ENCODE measurements around the gene FYN. TPM values are rescaled to one million over a fixed set of nuclear protein-coding genes. Genes with fewer than 3 reads are reported as not detected.
A peak's percentile ranks its signal among the peaks of the same experiment; 100 is the strongest.

FYN gene
- total and polyA plus RNA-seq, 4 experiments from 2014 or later, result 338 to 713 (median 564) TPM

GRCh38 chr6:111846066-111846465, 27.2 kb downstream of the FYN start:
- Histone ChIP-seq H3K9me3 (ENCODE audit: control insufficient read depth in 1 of 2, low read length in 2 of 2) (no peaks in the 10 kb centered on the region), H3K27ac (ENCODE audit: low read depth, low read length) (peak overlapping the region; percentile 54), H3K27me3 (ENCODE audit: insufficient read depth, low read length) (no peaks in the 10 kb centered on the region), H3K4me3 (ENCODE audit: low read length in 2 of 2) (no peak overlapping the region), H3K4me1 (ENCODE audit: insufficient read depth, low read length) (peaks cover 100% of the 10 kb centered on the region), H3K36me3 (ENCODE audit: insufficient read depth, low read length) (no peaks in the 10 kb centered on the region)
- ChIA-PET POLR2A (ENCODE audit: partially characterized antibody) (interaction anchor here (0.8 to 5.6 kb wide), 9 partner anchors 9 to 150 kb away, joined by 3 to 64 read pairs (median 5); no protein-coding TSS in a partner anchor), CTCF (ENCODE audit: partially characterized antibody) (interaction anchor here (1.0 to 2.7 kb wide), 5 partner anchors 13 to 86 kb away, joined by 3 to 10 read pairs (median 3); partner anchors contain the start of gene FYN)
- Mint-ChIP-seq H3K9me3 (peaks cover 0 to 3% (median 0%) of the 10 kb centered on the region in 8 donors), H3K36me3 (peaks cover 4 to 35% of the 10 kb centered on the region in 2 donors), H3K27ac (peak overlapping the region in 1 of 7 donors; percentile 78), H3K4me3 (peak overlapping the region in 6 of 8 donors; percentile 26 to 79 (median 70)), H3K4me1 (peaks cover 23 to 61% (median 41%) of the 10 kb centered on the region in 4 donors), H3K27me3 (no peaks in the 10 kb centered on the region)
- no peak for DNase-seq
- intact Hi-C loops (cut with micrococcal nuclease), result loop anchor here (1.0 kb wide), 3 partner anchors 9 to 95 kb away; partner anchors contain the start of gene FYN

DNA sequence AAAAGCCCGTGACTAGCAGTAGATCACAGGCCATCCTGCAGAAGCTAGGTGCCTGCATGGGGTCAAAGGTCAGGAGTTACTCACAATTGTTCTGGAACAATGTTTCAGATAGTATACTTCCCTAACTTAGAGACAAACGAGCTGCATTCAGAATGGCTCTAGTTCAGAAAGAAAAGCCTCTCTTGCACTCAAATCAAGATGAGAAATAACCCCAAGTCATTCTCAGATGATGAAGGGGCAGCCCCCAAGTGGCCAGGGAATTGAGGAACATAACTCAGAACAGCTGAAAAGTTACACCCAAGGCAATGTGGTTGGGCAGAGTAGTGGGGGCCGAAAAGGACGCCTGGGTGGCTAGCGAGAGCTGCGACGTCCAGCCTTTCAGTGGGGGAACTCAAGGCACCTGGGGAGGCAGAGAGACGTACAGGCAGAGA, 27.8 kb downstream of the FYN start:
- Histone ChIP-seq H3K27ac (ENCODE audit: low read depth, low read length) (peak overlapping the region; percentile 54), H3K4me3 (ENCODE audit: low read length in 2 of 2) (no peak overlapping the region), H3K9me3 (ENCODE audit: control insufficient read depth in 1 of 2, low read length in 2 of 2) (no peaks in the 10 kb centered on the region), H3K4me1 (ENCODE audit: insufficient read depth, low read length) (peaks cover 100% of the 10 kb centered on the region), H3K36me3 (ENCODE audit: insufficient read depth, low read length) (no peaks in the 10 kb centered on the region), H3K27me3 (ENCODE audit: insufficient read depth, low read length) (no peaks in the 10 kb centered on the region)
- H3K27me3 Mint-ChIP-seq, result no peaks in the 10 kb centered on the region
- POLR2A ChIA-PET (ENCODE audit: partially characterized antibody), result interaction anchor here (0.8 to 5.6 kb wide), 10 partner anchors 9 to 151 kb away, joined by 3 to 64 read pairs (median 6); no protein-coding TSS in a partner anchor
- DNase-seq, result no peak
- H3K9me3 Mint-ChIP-seq, result peaks cover 0 to 3% (median 0%) of the 10 kb centered on the region in 8 donors
- H3K27ac Mint-ChIP-seq, result no peak overlapping the region
- CTCF ChIA-PET (ENCODE audit: partially characterized antibody), result interaction anchor here (0.7 to 2.7 kb wide), 8 partner anchors 12 to 163 kb away, joined by 3 to 10 read pairs (median 3); partner anchors contain the start of gene FYN
- peak overlapping the region in 6 of 8 donors; percentile 17 to 79 (median 50) for H3K4me3 Mint-ChIP-seq
- intact Hi-C loops (cut with micrococcal nuclease), result no loop called here
- peaks cover 4 to 35% of the 10 kb centered on the region in 2 donors for H3K36me3 Mint-ChIP-seq
- H3K4me1 Mint-ChIP-seq, result peaks cover 16 to 55% (median 35%) of the 10 kb centered on the region in 4 donors

DNA sequence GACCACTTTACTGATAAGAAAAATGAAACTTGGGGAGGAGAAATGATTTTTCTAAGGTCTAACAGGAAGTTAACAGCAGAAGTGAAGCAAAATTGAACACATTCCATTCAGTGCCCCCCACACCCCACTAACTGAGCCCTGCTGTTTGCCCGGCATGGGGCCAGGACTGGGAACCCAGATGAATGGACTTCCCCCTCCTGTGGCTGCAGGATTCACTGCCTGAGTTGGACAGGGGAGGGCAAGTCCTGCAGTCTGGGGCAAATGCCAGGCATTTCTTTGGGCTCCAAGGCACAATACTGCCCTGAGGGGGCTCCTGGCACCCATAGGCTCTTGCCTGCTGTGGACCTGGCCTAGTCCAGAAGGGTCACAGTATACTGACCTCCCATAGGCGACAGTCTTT, 28.3 kb downstream of the FYN start:
- H3K27ac Mint-ChIP-seq, result no peak overlapping the region
- DNase-seq, result no peak
- peaks cover 0 to 3% (median 0%) of the 10 kb centered on the region in 8 donors for H3K9me3 Mint-ChIP-seq
- Histone ChIP-seq H3K9me3 (ENCODE audit: control insufficient read depth in 1 of 2, low read length in 2 of 2) (no peaks in the 10 kb centered on the region), H3K27me3 (ENCODE audit: insufficient read depth, low read length) (no peaks in the 10 kb centered on the region), H3K36me3 (ENCODE audit: insufficient read depth, low read length) (no peaks in the 10 kb centered on the region), H3K4me1 (ENCODE audit: insufficient read depth, low read length) (peaks cover 100% of the 10 kb centered on the region), H3K27ac (ENCODE audit: low read depth, low read length) (peak overlapping the region; percentile 54), H3K4me3 (ENCODE audit: low read length in 2 of 2) (no peak overlapping the region)
- intact Hi-C loops (cut with micrococcal nuclease), result no loop called here
- ChIA-PET POLR2A (ENCODE audit: partially characterized antibody) (interaction anchor here (0.8 to 5.6 kb wide), 16 partner anchors 12 to 151 kb away, joined by 3 to 64 read pairs (median 8); no protein-coding TSS in a partner anchor), CTCF (ENCODE audit: partially characterized antibody) (interaction anchor here (0.7 to 2.7 kb wide), 10 partner anchors 20 to 164 kb away, joined by 3 to 11 read pairs (median 4); partner anchors contain the start of gene FYN)
- peak overlapping the region in 5 of 8 donors; percentile 49 to 79 (median 67) for H3K4me3 Mint-ChIP-seq
- peaks cover 11 to 55% (median 32%) of the 10 kb centered on the region in 4 donors for H3K4me1 Mint-ChIP-seq
- H3K36me3 Mint-ChIP-seq, result peaks cover 4 to 30% of the 10 kb centered on the region in 2 donors
- no peaks in the 10 kb centered on the region for H3K27me3 Mint-ChIP-seq

DNA sequence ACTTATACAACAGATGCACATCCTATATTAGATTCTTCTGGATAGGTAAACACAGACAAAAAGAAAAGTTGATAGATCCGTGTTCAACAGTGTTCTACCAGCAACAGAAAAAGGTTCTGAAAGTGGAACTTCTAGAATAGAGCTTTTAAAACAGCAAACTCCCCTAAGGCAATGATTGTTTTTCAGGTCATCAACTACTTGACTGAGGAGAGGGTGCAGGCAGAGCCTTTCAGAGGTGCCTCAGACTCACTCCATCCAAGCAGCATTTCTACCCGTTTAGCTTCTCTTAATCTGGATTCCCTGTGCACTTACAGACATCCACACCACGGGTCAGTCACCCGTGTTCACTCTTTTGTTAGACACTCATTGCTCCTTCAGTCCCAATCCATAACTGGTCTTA, 28.9 kb downstream of the FYN start:
- Mint-ChIP-seq H3K9me3 (peaks cover 0 to 3% (median 0%) of the 10 kb centered on the region in 8 donors), H3K27ac (no peak overlapping the region), H3K36me3 (peaks cover 4 to 26% of the 10 kb centered on the region in 2 donors), H3K4me3 (peak overlapping the region in 5 of 8 donors; percentile 49 to 79 (median 67)), H3K27me3 (no peaks in the 10 kb centered on the region), H3K4me1 (peaks cover 6 to 55% (median 30%) of the 10 kb centered on the region in 4 donors)
- no peak for DNase-seq
- Histone ChIP-seq H3K4me1 (ENCODE audit: insufficient read depth, low read length) (peaks cover 100% of the 10 kb centered on the region), H3K4me3 (ENCODE audit: low read length in 2 of 2) (peak overlapping the region in 1 of 2 donors; percentile 14), H3K36me3 (ENCODE audit: insufficient read depth, low read length) (no peaks in the 10 kb centered on the region), H3K27me3 (ENCODE audit: insufficient read depth, low read length) (no peaks in the 10 kb centered on the region), H3K27ac (ENCODE audit: low read depth, low read length) (peak overlapping the region; percentile 54), H3K9me3 (ENCODE audit: control insufficient read depth in 1 of 2, low read length in 2 of 2) (no peaks in the 10 kb centered on the region)
- intact Hi-C loops (cut with micrococcal nuclease), result no loop called here
- POLR2A ChIA-PET (ENCODE audit: partially characterized antibody), result interaction anchor here (0.8 to 5.6 kb wide), 29 partner anchors 9 to 184 kb away, joined by 3 to 64 read pairs (median 7); partner anchors contain the start of gene FYN
- CTCF ChIA-PET (ENCODE audit: partially characterized antibody), result interaction anchor here (0.9 to 2.7 kb wide), 18 partner anchors 11 to 198 kb away, joined by 3 to 11 read pairs (median 5); partner anchors contain the start of gene FYN

- H3K9me3 Mint-ChIP-seq, result peaks cover 0 to 3% (median 0%) of the 10 kb centered on the region in 8 donors
- H3K4me1 ChIP-seq (ENCODE audit: insufficient read depth, low read length), result peaks cover 100% of the 10 kb centered on the region
- DNase-seq, result peak; percentile 74 to 90 (median 77)
- peaks cover 4 to 27% of the 10 kb centered on the region in 2 donors for H3K36me3 Mint-ChIP-seq
- no peak overlapping the region for H3K27ac Mint-ChIP-seq
- no peaks in the 10 kb centered on the region for H3K27me3 ChIP-seq (ENCODE audit: insufficient read depth, low read length)
- CTCF ChIA-PET (ENCODE audit: partially characterized antibody), result interaction anchor here (0.9 to 2.7 kb wide), 16 partner anchors 11 to 199 kb away, joined by 3 to 11 read pairs (median 6); partner anchors contain the start of gene FYN
- POLR2A ChIA-PET (ENCODE audit: partially characterized antibody), result interaction anchor here (0.8 to 5.6 kb wide), 31 partner anchors 8 to 185 kb away, joined by 3 to 64 read pairs (median 7); partner anchors contain the start of gene FYN
- no peaks in the 10 kb centered on the region for H3K9me3 ChIP-seq (ENCODE audit: control insufficient read depth in 1 of 2, low read length in 2 of 2)
- H3K27ac ChIP-seq (ENCODE audit: low read depth, low read length), result peak overlapping the region; percentile 54
- H3K27me3 Mint-ChIP-seq, result no peaks in the 10 kb centered on the region
- H3K4me1 Mint-ChIP-seq, result peaks cover 0 to 58% (median 28%) of the 10 kb centered on the region in 4 donors
- H3K4me3 Mint-ChIP-seq, result no peak overlapping the region
- intact Hi-C loops (cut with micrococcal nuclease), result loop anchor here (2.0 kb wide), 2 partner anchors 29 to 39 kb away; partner anchors contain the start of gene FYN
- H3K4me3 ChIP-seq (ENCODE audit: low read length in 2 of 2), result peak overlapping the region in 1 of 2 donors; percentile 14
- no peaks in the 10 kb centered on the region for H3K36me3 ChIP-seq (ENCODE audit: insufficient read depth, low read length)
Measured at GRCh38 chr6:111843347-111844147, 29.7 kb downstream of the FYN start.

DNA sequence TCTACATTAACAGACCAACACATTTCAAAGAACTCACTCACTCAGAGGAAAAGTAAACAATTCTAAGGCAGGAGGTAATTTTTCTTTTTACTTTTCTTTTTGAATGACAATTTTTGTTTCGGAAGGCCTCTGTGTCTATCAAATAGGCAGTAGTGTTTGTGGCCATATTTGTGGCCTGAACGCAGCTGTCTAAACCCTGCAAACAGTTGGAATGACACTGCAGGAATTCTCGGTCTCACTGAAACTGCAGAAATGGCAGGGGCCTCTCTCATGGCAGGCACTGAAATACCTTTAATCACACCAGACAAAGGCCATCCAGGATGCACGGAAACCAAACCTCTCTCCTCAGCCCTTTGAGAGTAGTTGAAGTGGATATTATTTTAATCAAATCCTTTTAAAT, 30.4 kb downstream of the FYN start:
- Mint-ChIP-seq H3K9me3 (peaks cover 0 to 3% (median 0%) of the 10 kb centered on the region in 8 donors), H3K27ac (no peak overlapping the region), H3K36me3 (peaks cover 4 to 25% of the 10 kb centered on the region in 2 donors), H3K4me3 (no peak overlapping the region), H3K4me1 (peaks cover 0 to 59% (median 28%) of the 10 kb centered on the region in 4 donors), H3K27me3 (no peaks in the 10 kb centered on the region)
- CTCF ChIA-PET (ENCODE audit: partially characterized antibody), result interaction anchor here (1.3 to 2.5 kb wide), 7 partner anchors 10 to 199 kb away, joined by 3 to 9 read pairs (median 6); partner anchors contain the start of gene FYN
- peak overlapping the region; percentile 54 for H3K27ac ChIP-seq (ENCODE audit: low read depth, low read length)
- no peak for DNase-seq
- no peaks in the 10 kb centered on the region for H3K27me3 ChIP-seq (ENCODE audit: insufficient read depth, low read length)
- no peaks in the 10 kb centered on the region for H3K36me3 ChIP-seq (ENCODE audit: insufficient read depth, low read length)
- H3K4me1 ChIP-seq (ENCODE audit: insufficient read depth, low read length), result peaks cover 100% of the 10 kb centered on the region
- H3K4me3 ChIP-seq (ENCODE audit: low read length in 2 of 2), result peak overlapping the region in 1 of 2 donors; percentile 6
- H3K9me3 ChIP-seq (ENCODE audit: control insufficient read depth in 1 of 2, low read length in 2 of 2), result no peaks in the 10 kb centered on the region
- intact Hi-C loops (cut with micrococcal nuclease), result loop anchor here (2.0 kb wide), 2 partner anchors 30 to 38 kb away; partner anchors contain the start of gene FYN
- POLR2A ChIA-PET (ENCODE audit: partially characterized antibody), result interaction anchor here (1.0 to 5.6 kb wide), 18 partner anchors 10 to 149 kb away, joined by 3 to 64 read pairs (median 9); partner anchors contain the start of gene FYN
